ENCODE results near the gene LAMA3.

DNA sequence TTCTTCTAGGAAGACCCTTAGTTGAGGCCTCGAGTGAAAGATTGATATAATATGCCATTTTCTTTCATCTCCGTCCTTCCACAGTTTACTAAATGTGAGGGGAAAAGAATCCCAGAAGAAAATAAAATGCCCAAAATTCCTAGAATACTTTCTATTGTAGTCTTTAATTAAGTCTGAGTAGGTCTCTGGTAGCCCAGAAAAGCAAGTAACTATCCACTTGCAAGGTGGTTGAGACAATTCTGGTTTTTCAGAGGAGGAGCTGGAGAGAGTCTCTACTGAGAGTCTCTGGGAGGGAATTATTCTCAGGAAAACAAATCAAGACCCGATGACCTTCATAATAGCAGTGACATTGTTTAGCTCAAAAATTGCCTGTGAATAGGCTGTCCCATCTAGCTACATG lies 261.4 kb downstream of the LAMA3 start:
- TF ChIP-seq YY1 (IDR thresholded peaks at IDR 0.05; ENCODE audit: insufficient read depth, insufficient read length) (no peak), ZNF274 (IDR thresholded peaks at IDR 0.05; ENCODE audit: low read depth, low read length) (no peak)
